Erythroblast (primary cell): ENCODE results near the gene CCNDBP1.
"Not testable (repeated sequence)": the region's sequence is repeated elsewhere in the genome, so short reads cannot be mapped to it uniquely, and the experiment has no call there.

Source experiments
- GATA1 ChIP-seq: IDR thresholded peaks from 2 replicates; pipeline ENCODE4 v1.6.1; 2011; ENCODE audit warnings: low read depth, mild to moderate bottlenecking, control low read depth, low read length, moderate library complexity
- POLR2A ChIP-seq: IDR thresholded peaks from 2 replicates; pipeline ENCODE4 v1.6.1; 2011; ENCODE audit warnings: mild to moderate bottlenecking, low read length

- TF ChIP-seq POLR2A, GATA1: not testable (repeated sequence)
These were observed 13.4 kb downstream of the CCNDBP1 start for GRCh38 chr15:43198556-43198955.
